H1 (cell line): ENCODE measurements around the gene TECR. TPM values are rescaled to one million over a fixed set of nuclear protein-coding genes. Genes with fewer than 3 reads are reported as not detected.

Source experiments
- CTCF ChIA-PET: fragments of 300-600 bp; sonication (Branson Sonifier 250); formaldehyde crosslinking; loops from one replicate; lab custom pipeline; 2021; ENCODE audit not compliant: partially characterized antibody; lab: Charles Lee
- POLR2A ChIA-PET: fragments of 300-600 bp; sonication (Branson Sonifier 250); formaldehyde crosslinking; loops from one replicate; lab custom pipeline; 2021; ENCODE audit warnings: inconsistent platforms; ENCODE audit not compliant: partially characterized antibody; lab: Charles Lee
- DNase-seq, 2 experiments: peaks; one replicate each; pipeline versions ENCODE4 v3.0.0 to v3.0.0-alpha.2; 2010 to 2022; ENCODE audit warnings: low spot score in 2 of 2, low read depth in 1 of 2, mixed read lengths in 1 of 2
- FAIRE-seq: peaks from 2 replicates; lab custom pipeline; 2011; peaks lifted over from hg19 to GRCh38; lab: Jason Lieb, UNC
- H2AFZ ChIP-seq: 2 replicates; pipeline ENCODE4 v1.8.1; 2012; ENCODE audit warnings: low read length, inconsistent platforms
- H2AK5ac ChIP-seq: 2 replicates; pipeline ENCODE4 v1.6.1; 2013; ENCODE audit warnings: low read depth, low read length
- H2BK120ac ChIP-seq: replicated peaks from 2 replicates; pipeline ENCODE3; 2013; ENCODE audit warnings: low read depth, low read length, inconsistent platforms
- H2BK12ac ChIP-seq: 2 replicates; pipeline ENCODE4 v1.6.1; 2013; ENCODE audit warnings: low read depth, low read length
- H2BK15ac ChIP-seq: 2 replicates; pipeline ENCODE4 v1.6.1; 2013; ENCODE audit warnings: low read length
- H2BK20ac ChIP-seq: 2 replicates; pipeline ENCODE4 v1.6.1; 2013; ENCODE audit warnings: low read length
- H2BK5ac ChIP-seq: 2 replicates; pipeline ENCODE4 v1.6.1; 2013; ENCODE audit warnings: low read depth, low read length
- H3K14ac ChIP-seq: 2 replicates; pipeline ENCODE4 v1.6.1; 2013; ENCODE audit warnings: inconsistent platforms; ENCODE audit not compliant: insufficient read length
- H3K18ac ChIP-seq: 2 replicates; pipeline ENCODE4 v1.6.1; 2013; ENCODE audit warnings: low read length; ENCODE audit errors: extremely low read depth
- H3K23ac ChIP-seq: 2 replicates; pipeline ENCODE4 v1.6.1; 2013; ENCODE audit warnings: inconsistent platforms; ENCODE audit not compliant: insufficient read length
- H3K23me2 ChIP-seq: 2 replicates; pipeline ENCODE4 v1.6.1; 2013; ENCODE audit warnings: low read depth, low read length
- H3K27ac ChIP-seq: 2 replicates; pipeline ENCODE4 v1.6.1; 2011; ENCODE audit warnings: low read depth, low read length, inconsistent platforms
- H3K27me3 ChIP-seq, 4 experiments: replicated peaks in 1 of 4; 1 replicate in 1 of 4; 2 replicates in 3 of 4; pipeline versions ENCODE4 v1.6.1 to v1.8.1; 2011 to 2013; ENCODE audit warnings: low read length in 3 of 4, mild to moderate bottlenecking in 3 of 4, inconsistent platforms in 2 of 4, mixed read lengths in 2 of 4, moderate library complexity in 1 of 4; ENCODE audit not compliant: control insufficient read depth in 3 of 4, insufficient read depth in 3 of 4; ENCODE audit errors: extremely low read depth in 1 of 4
- H3K36me3 ChIP-seq, 4 experiments: 2 replicates each; pipeline versions ENCODE4 v1.6.1 to v1.8.1; 2011 to 2013; ENCODE audit warnings: mild to moderate bottlenecking in 4 of 4, low read length in 3 of 4, moderate library complexity in 2 of 4, control low read depth in 1 of 4, inconsistent platforms in 1 of 4; ENCODE audit not compliant: insufficient read depth in 4 of 4, control insufficient read depth in 2 of 4
- H3K4ac ChIP-seq: replicated peaks from 2 replicates; pipeline ENCODE3; 2013; ENCODE audit warnings: low read length, low read depth, mixed read lengths, inconsistent platforms; ENCODE audit not compliant: insufficient read length
- H3K4me1 ChIP-seq, 4 experiments: replicated peaks in 1 of 4; 1 replicate in 1 of 4; 2 replicates in 3 of 4; pipeline versions ENCODE4 v1.6.1 to v1.8.1; 2011 to 2013; ENCODE audit warnings: low read length in 3 of 4, inconsistent platforms in 2 of 4, mixed read lengths in 1 of 4; ENCODE audit not compliant: insufficient read depth in 4 of 4, control insufficient read depth in 3 of 4
- H3K4me2 ChIP-seq, 2 experiments: 2 replicates each; pipeline versions ENCODE4 v1.6.1 to v1.8.1; 2011 to 2013; ENCODE audit warnings: low read depth in 2 of 2, low read length in 2 of 2, control low read depth in 1 of 2, inconsistent platforms in 1 of 2, mild to moderate bottlenecking in 1 of 2; ENCODE audit not compliant: insufficient read depth in 1 of 2
- H3K4me3 ChIP-seq, 4 experiments: fragments of 200-600, 300-600 bp in 1 of 4; sonication (generic), shearing (Covaris generic), sonication (Bioruptor Twin) in 1 of 4; 2 replicates each; pipeline versions ENCODE4 v1.5.1 to v1.8.1; 2011 to 2016; ENCODE audit warnings: low read length in 4 of 4, low read depth in 3 of 4, control low read depth in 2 of 4, inconsistent platforms in 2 of 4, mild to moderate bottlenecking in 2 of 4, mixed read lengths in 1 of 4, moderate library complexity in 1 of 4; ENCODE audit not compliant: insufficient read depth in 2 of 4; ENCODE audit errors: extremely low read depth in 1 of 4
- H3K56ac ChIP-seq: replicated peaks from 2 replicates; pipeline ENCODE3; 2013; ENCODE audit warnings: low read depth, mild to moderate bottlenecking, mixed read lengths, low read length, inconsistent platforms; ENCODE audit not compliant: insufficient read length
- H3K79me1 ChIP-seq: 2 replicates; pipeline ENCODE4 v1.6.1; 2013; ENCODE audit warnings: low read depth, low read length, control low read depth
- H3K79me2 ChIP-seq, 2 experiments: 2 replicates each; pipeline versions ENCODE4 v1.6.1 to v1.8.1; 2012 to 2013; ENCODE audit warnings: low read length in 2 of 2, mild to moderate bottlenecking in 2 of 2, inconsistent platforms in 1 of 2; ENCODE audit not compliant: insufficient read depth in 2 of 2, control insufficient read depth in 1 of 2
- H3K9ac ChIP-seq, 4 experiments: replicated peaks in 1 of 4; 1 replicate in 1 of 4; 2 replicates in 3 of 4; pipeline versions ENCODE4 v1.6.1 to v1.8.1; 2011 to 2013; ENCODE audit warnings: low read depth in 3 of 4, low read length in 3 of 4, control low read depth in 2 of 4, mild to moderate bottlenecking in 2 of 4, moderate library complexity in 2 of 4, inconsistent platforms in 1 of 4; ENCODE audit errors: extremely low read depth in 1 of 4
- H3K9me3 ChIP-seq, 2 experiments: 2 replicates each; pipeline versions ENCODE4 v1.6.1 to v1.8.1; 2012 to 2013; ENCODE audit warnings: mild to moderate bottlenecking in 2 of 2, moderate library complexity in 2 of 2, control low read depth in 1 of 2, inconsistent platforms in 1 of 2, low read depth in 1 of 2, low read length in 1 of 2, mixed read lengths in 1 of 2; ENCODE audit not compliant: insufficient read depth in 2 of 2
- H4K20me1 ChIP-seq, 2 experiments: replicated peaks in 1 of 2; 2 replicates each; pipeline versions ENCODE3 to v1.8.1; 2011 to 2013; ENCODE audit warnings: inconsistent platforms in 2 of 2, low read length in 2 of 2, mild to moderate bottlenecking in 1 of 2; ENCODE audit not compliant: insufficient read depth in 2 of 2, control insufficient read depth in 1 of 2
- H4K5ac ChIP-seq: 2 replicates; pipeline ENCODE4 v1.6.1; 2013; ENCODE audit warnings: low read length, low read depth, mixed read lengths, inconsistent platforms; ENCODE audit not compliant: insufficient read length
- H4K8ac ChIP-seq: 2 replicates; pipeline ENCODE4 v1.8.0; 2013; ENCODE audit warnings: mild to moderate bottlenecking, moderate library complexity, low read length, inconsistent platforms; ENCODE audit not compliant: insufficient read depth; ENCODE audit errors: extremely low read depth
- H4K91ac ChIP-seq: replicated peaks from 2 replicates; pipeline ENCODE3; 2013; ENCODE audit warnings: low read length, mixed read lengths, inconsistent platforms; ENCODE audit not compliant: insufficient read length
- EGR1 ChIP-seq: IDR thresholded peaks from 2 replicates; pipeline ENCODE4 v1.6.1; 2011; ENCODE audit warnings: low read depth, low read length, borderline replicate concordance
- POLR2AphosphoS5 ChIP-seq: IDR thresholded peaks from 2 replicates; pipeline ENCODE4 v1.6.1; 2011; ENCODE audit warnings: low read depth, low read length
- SIX5 ChIP-seq: IDR thresholded peaks from 2 replicates; pipeline ENCODE4 v1.6.1; 2011; ENCODE audit warnings: mild to moderate bottlenecking, low read depth, low read length
- TAF7 ChIP-seq: optimal IDR thresholded peaks from 2 replicates; pipeline ENCODE3; 2011; ENCODE audit warnings: low read depth, mild to moderate bottlenecking, inconsistent platforms, low read length, moderate library complexity, borderline replicate concordance
- ZNF274 ChIP-seq: IDR thresholded peaks from 2 replicates; pipeline ENCODE4 v1.7.0; 2012; ENCODE audit warnings: low read length, borderline replicate concordance; ENCODE audit errors: extremely low read depth
- WGBS, 2 experiments: shearing (Covaris generic) in 1 of 2; methylation state at CpG; one replicate each; pipeline versions ENCODE4 v1.1.6 to v1.1.7; 2013 to 2015; ENCODE audit warnings: low lambda C conversion rate in 2 of 2, mixed read lengths in 2 of 2, inconsistent platforms in 1 of 2, low coverage in 1 of 2, missing lambda C conversion rate in 1 of 2; ENCODE audit not compliant: insufficient replicate concordance in 2 of 2, insufficient coverage in 1 of 2, insufficient read length in 1 of 2; ENCODE audit errors: extremely low coverage in 1 of 2, missing lambda C conversion rate in 1 of 2; 5-methylcytosine and 5-hydroxymethylcytosine counted together
- polyA plus RNA-seq, 7 experiments: library from polyadenylated mRNA; depleted of rRNA in 3 of 7; stranded (reverse) in 5 of 7; unstranded in 2 of 7; fragments of >200 nt in 5 of 7; fragments of 200-250 nt in 2 of 7; gene quantifications; 1 replicate in 5 of 7; 2 replicates in 1 of 7; 4 replicates in 1 of 7; pipeline versions ENCODE4 v1.2.1 to v1.2.3, GENCODE V29; 2011 to 2013; ENCODE audit warnings: missing spikeins in 2 of 7, mixed read lengths in 2 of 7
- total RNA-seq: library from RNA; stranded (reverse); fragmentation: NEBNext Ultra II Directional; extraction: Animal tissue kit (Norgen Biotek cat#: 25700); gene quantifications from 2 replicates; pipeline ENCODE4 v1.2.1, GENCODE V29; 2021

The TECR gene
- total and polyA plus RNA-seq, 2 of the 8 experiments (the other 6 are each of a cell fraction or from before 2014, with no cell fraction given), result 172 to 405 TPM

GRCh38 chr19:14544047-14544446 lies 14.7 kb downstream of the TECR start:
- H2BK15ac ChIP-seq, result no peak overlapping the region
- H3K14ac ChIP-seq, result no peak overlapping the region
- no peak overlapping the region for H4K91ac ChIP-seq
- POLR2A ChIA-PET, result no interaction called here
- H3K18ac ChIP-seq, result no peak overlapping the region
- H2AK5ac ChIP-seq, result no peak overlapping the region
- peaks cover 0 to 32% of the 10 kb centered on the region in 2 experiments; a peak in 1 of 4 replicates for H3K79me2 ChIP-seq
- 92% methylated on average over 5 of the region's 5 CpGs; no CpG with 5 or more reads in 1 of the 2 experiments for WGBS, 2 experiments
- H3K4me1 ChIP-seq, result peaks cover 0 to 3% (median 1%) of the 10 kb centered on the region in 4 experiments; a peak in 3 of 7 replicates
- peak overlapping the region; percentile 59 for H3K23ac ChIP-seq
- no peak overlapping the region for H2BK20ac ChIP-seq
- H2BK120ac ChIP-seq, result no peak overlapping the region
- no peaks in the 10 kb centered on the region; a peak in 1 of 8 replicates for H3K36me3 ChIP-seq
- CTCF ChIA-PET, result interaction anchor here (0.6 to 1.7 kb wide), 4 partner anchors 10 to 501 kb away, joined by 3 to 6 read pairs (median 4); no protein-coding TSS in a partner anchor
- TF ChIP-seq ZNF274, result no peak
- TF ChIP-seq SIX5, result no peak
- no peak for TF ChIP-seq POLR2AphosphoS5
- no peak for TF ChIP-seq EGR1
- no peak for TF ChIP-seq TAF7
- DNase-seq (no peak), FAIRE-seq (no peak)
- no peaks in the 10 kb centered on the region for H3K23me2 ChIP-seq
- no peak overlapping the region for H2AFZ ChIP-seq
- H4K5ac ChIP-seq, result no peak overlapping the region
- H4K8ac ChIP-seq, result peak overlapping the region; percentile 25; the same call in 1 of the 2 replicates
- no peak overlapping the region for H3K4me3 ChIP-seq
- H2BK12ac ChIP-seq, result no peak overlapping the region
- no peak overlapping the region for H3K27ac ChIP-seq
- H2BK5ac ChIP-seq, result no peak overlapping the region
- no peaks in the 10 kb centered on the region for H3K9me3 ChIP-seq
- no peaks in the 10 kb centered on the region; a peak in 1 of 7 replicates for H3K27me3 ChIP-seq
- no peak overlapping the region for H3K4ac ChIP-seq
- H3K56ac ChIP-seq, result no peak overlapping the region
- H3K9ac ChIP-seq, result no peak overlapping the region
- H3K79me1 ChIP-seq, result peaks cover 22% of the 10 kb centered on the region
- no peak overlapping the region for H3K4me2 ChIP-seq
- peaks cover 5 to 18% of the 10 kb centered on the region in 2 experiments for H4K20me1 ChIP-seq
